OCI-LY3 (cell line): Measurements from ENCODE around the gene NRSN1.

Source experiments
- H2AFZ ChIP-seq: fragments of 200-600, 300-600 bp; shearing (Covaris generic); 2 replicates; pipeline ENCODE4 v1.6.0; 2014; ENCODE audit warnings: antibody characterized with exemption, low read depth, low read length
- H3K27ac ChIP-seq: fragments of 200-600, 300-600 bp; sonication (generic); 2 replicates; pipeline ENCODE4 v1.5.1; 2014; ENCODE audit warnings: mild to moderate bottlenecking, low read length, moderate library complexity, mixed read lengths
- H3K27me3 ChIP-seq: fragments of 200-600, 300-600 bp; sonication (generic); 2 replicates; pipeline ENCODE4 v1.6.1; 2014; ENCODE audit warnings: low read depth, low read length, mixed read lengths
- H3K36me3 ChIP-seq: fragments of 200-600, 300-600 bp; sonication (generic); replicated peaks from 2 replicates; pipeline ENCODE3; 2014; ENCODE audit warnings: low read depth, low read length, mixed read lengths
- H3K4me1 ChIP-seq: fragments of 300-600, 200-600 bp; sonication (generic); 2 replicates; pipeline ENCODE4 v1.6.1; 2014; ENCODE audit warnings: low read length, mixed read lengths
- H3K4me2 ChIP-seq: fragments of 200-600, 300-600 bp; sonication (generic); 2 replicates; pipeline ENCODE4 v1.6.1; 2014; ENCODE audit warnings: low read length, mixed read lengths
- H3K4me3 ChIP-seq: fragments of 300-600, 200-600 bp; sonication (generic); 2 replicates; pipeline ENCODE4 v1.5.1; 2014; ENCODE audit warnings: antibody characterized with exemption, mild to moderate bottlenecking, low read length, moderate library complexity
- H3K79me2 ChIP-seq: fragments of 300-600, 200-600 bp; shearing (Covaris generic); 2 replicates; pipeline ENCODE4 v1.6.1; 2014; ENCODE audit warnings: mild to moderate bottlenecking, low read length, mixed read lengths
- H3K9ac ChIP-seq: fragments of 300-600, 200-600 bp; shearing (Covaris generic); 2 replicates; pipeline ENCODE4 v1.6.0; 2014; ENCODE audit warnings: mild to moderate bottlenecking, low read length, moderate library complexity
- H3K9me3 ChIP-seq: fragments of 200-600, 300-600 bp; shearing (Covaris generic); 2 replicates; pipeline ENCODE4 v1.6.1; 2014; ENCODE audit warnings: low read length, mixed read lengths; ENCODE audit not compliant: insufficient read depth
- H4K20me1 ChIP-seq: fragments of 200-600, 300-600 bp; sonication (generic); 2 replicates; pipeline ENCODE4 v1.6.1; 2016; ENCODE audit warnings: low read length, mixed read lengths; ENCODE audit not compliant: insufficient read depth
- EZH2phosphoT487 ChIP-seq: fragments of 200-600 bp; shearing (Covaris generic); IDR thresholded peaks from 2 replicates; pipeline ENCODE4 v1.6.1; 2018; ENCODE audit warnings: antibody characterized with exemption, mixed run types, low read depth
- TF ChIP-seq, protein P1 (sequence below): fragments of 200-600, 300-600 bp; sonication (generic); IDR thresholded peaks from 2 replicates; pipeline ENCODE4 v1.5.1; 2014; ENCODE audit warnings: antibody characterized with exemption, low read length, low read depth

The NRSN1 gene

DNA sequence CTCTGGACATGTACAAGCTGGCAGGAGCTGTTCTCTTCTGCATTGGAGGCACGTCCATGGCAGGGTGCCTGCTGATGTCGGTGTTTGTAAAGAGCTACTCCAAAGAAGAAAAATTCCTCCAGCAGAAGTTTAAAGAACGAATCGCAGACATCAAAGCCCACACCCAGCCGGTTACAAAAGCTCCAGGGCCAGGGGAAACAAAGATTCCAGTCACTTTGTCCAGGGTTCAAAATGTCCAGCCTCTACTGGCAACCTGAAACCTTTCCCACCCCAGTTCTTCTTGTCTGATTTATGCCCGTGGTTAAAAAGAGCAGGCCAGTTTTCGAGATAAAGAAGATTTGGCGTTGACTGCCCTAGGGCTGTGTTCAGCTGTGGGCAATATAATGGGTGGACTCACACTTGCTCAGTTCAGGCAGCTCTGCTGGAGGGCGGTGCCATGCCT is 19.7 kb downstream of the NRSN1 start:
- Histone ChIP-seq H2AFZ (no peak overlapping the region), H3K9ac (no peak overlapping the region), H3K36me3 (no peaks in the 10 kb centered on the region), H3K9me3 (no peaks in the 10 kb centered on the region), H3K4me2 (no peak overlapping the region), H3K79me2 (no peaks in the 10 kb centered on the region), H3K27ac (no peak overlapping the region), H3K4me1 (no peaks in the 10 kb centered on the region), H3K27me3 (no peaks in the 10 kb centered on the region), H3K4me3 (no peak overlapping the region), H4K20me1 (no peaks in the 10 kb centered on the region)
- TF ChIP-seq EZH2phosphoT487: no peak
- TF ChIP-seq, protein P1, sequence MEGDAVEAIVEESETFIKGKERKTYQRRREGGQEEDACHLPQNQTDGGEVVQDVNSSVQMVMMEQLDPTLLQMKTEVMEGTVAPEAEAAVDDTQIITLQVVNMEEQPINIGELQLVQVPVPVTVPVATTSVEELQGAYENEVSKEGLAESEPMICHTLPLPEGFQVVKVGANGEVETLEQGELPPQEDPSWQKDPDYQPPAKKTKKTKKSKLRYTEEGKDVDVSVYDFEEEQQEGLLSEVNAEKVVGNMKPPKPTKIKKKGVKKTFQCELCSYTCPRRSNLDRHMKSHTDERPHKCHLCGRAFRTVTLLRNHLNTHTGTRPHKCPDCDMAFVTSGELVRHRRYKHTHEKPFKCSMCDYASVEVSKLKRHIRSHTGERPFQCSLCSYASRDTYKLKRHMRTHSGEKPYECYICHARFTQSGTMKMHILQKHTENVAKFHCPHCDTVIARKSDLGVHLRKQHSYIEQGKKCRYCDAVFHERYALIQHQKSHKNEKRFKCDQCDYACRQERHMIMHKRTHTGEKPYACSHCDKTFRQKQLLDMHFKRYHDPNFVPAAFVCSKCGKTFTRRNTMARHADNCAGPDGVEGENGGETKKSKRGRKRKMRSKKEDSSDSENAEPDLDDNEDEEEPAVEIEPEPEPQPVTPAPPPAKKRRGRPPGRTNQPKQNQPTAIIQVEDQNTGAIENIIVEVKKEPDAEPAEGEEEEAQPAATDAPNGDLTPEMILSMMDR: no peak

DNA sequence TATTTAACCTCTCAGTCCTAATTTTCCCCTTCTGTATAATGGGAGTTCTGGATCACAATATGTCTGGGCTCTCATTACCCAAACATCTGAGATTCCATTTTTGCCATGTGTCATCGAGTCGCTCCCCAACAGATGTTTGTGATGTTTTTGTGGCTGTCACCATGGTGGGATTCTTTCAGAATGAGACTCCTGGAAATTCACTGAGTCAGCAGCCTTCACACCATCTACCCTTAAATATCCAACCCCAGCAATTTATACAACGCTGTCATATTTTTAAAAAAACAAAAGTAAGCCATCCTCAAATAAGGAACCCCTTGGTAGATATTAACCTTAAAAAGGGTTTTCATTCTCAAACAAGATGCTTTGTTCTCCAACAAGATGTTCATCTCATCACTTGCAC is 20.9 kb downstream of the NRSN1 start:
- Histone ChIP-seq H3K27ac (no peak overlapping the region), H4K20me1 (no peaks in the 10 kb centered on the region), H3K9ac (no peak overlapping the region), H2AFZ (no peak overlapping the region), H3K36me3 (no peaks in the 10 kb centered on the region), H3K9me3 (no peaks in the 10 kb centered on the region), H3K79me2 (no peaks in the 10 kb centered on the region), H3K4me1 (no peaks in the 10 kb centered on the region), H3K27me3 (no peaks in the 10 kb centered on the region), H3K4me3 (no peak overlapping the region), H3K4me2 (no peak overlapping the region)
- TF ChIP-seq EZH2phosphoT487: no peak
- TF ChIP-seq, protein P1: no peak

DNA sequence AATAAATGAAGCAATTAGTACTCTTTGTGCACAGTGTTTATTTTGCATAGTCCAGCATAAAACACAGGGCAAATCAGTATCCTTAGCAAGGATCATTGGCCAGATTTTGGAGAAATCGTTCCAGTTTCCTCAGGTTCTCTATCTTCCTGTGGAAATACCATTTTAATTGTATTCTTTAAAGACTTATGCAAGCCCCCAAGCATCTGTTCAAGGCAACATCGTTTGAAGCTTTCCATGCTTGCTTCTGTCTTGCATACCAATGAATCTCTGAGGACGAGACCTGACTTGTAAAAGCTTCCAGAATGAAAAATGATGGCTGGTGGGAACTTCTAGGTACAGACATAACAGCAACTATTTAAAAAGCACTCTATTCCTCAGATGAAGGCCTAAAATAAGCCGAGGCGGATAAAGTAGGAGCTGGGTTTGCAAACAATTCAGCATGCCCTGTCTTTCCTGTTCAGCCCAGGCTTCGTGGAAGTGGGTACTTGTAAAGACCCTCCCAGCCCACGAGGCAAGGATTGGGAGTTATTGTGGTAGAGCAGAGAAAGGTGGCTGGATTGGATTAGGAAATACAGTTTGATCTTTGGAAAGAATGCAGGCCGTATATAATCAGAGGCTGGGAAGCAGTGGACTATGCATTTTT is 21.6 kb downstream of the NRSN1 start:
- no peaks in the 10 kb centered on the region for H3K36me3 ChIP-seq
- no peaks in the 10 kb centered on the region for H3K79me2 ChIP-seq
- no peaks in the 10 kb centered on the region for H3K4me1 ChIP-seq
- H2AFZ ChIP-seq: no peak overlapping the region
- H3K9ac ChIP-seq: no peak overlapping the region
- no peak overlapping the region for H3K27ac ChIP-seq
- no peaks in the 10 kb centered on the region for H4K20me1 ChIP-seq
- no peak overlapping the region for H3K4me2 ChIP-seq
- no peaks in the 10 kb centered on the region for H3K27me3 ChIP-seq
- H3K9me3 ChIP-seq: no peaks in the 10 kb centered on the region
- TF ChIP-seq, protein P1: no peak
- TF ChIP-seq EZH2phosphoT487: no peak
- no peak overlapping the region for H3K4me3 ChIP-seq

DNA sequence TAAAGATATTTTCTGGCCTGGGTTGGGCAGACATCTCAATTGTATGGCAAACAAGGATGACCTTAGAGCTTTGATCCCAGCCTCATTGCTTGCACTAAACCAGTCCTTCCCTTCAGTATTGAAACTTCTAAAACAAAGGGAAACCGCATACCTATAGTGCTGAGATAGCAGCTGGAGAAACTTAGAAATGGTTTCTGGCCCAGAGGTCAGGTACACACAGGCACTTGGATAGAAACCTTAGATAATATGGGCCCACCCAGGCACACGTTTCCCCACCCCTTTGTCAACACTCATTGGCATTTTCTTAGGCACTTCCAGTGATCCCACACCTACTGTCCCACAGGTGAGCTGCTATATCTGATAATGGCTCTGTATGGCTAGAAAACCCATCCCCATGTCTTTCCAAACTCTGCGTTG is 22.1 kb downstream of the NRSN1 start:
- Histone ChIP-seq H3K79me2 (no peaks in the 10 kb centered on the region), H3K36me3 (no peaks in the 10 kb centered on the region), H3K4me1 (no peaks in the 10 kb centered on the region), H3K9ac (no peak overlapping the region), H3K9me3 (no peaks in the 10 kb centered on the region), H4K20me1 (no peaks in the 10 kb centered on the region), H3K4me2 (no peak overlapping the region), H2AFZ (no peak overlapping the region), H3K27ac (no peak overlapping the region), H3K4me3 (no peak overlapping the region), H3K27me3 (no peaks in the 10 kb centered on the region)
- no peak for TF ChIP-seq EZH2phosphoT487
- TF ChIP-seq, protein P1: no peak
